CD4-positive, alpha-beta T cell treated with Interleukin-15 for 1 hour (primary cell): ENCODE results near the gene NUDT16.

Source experiments
- DNase-seq: peaks from one replicate; pipeline ENCODE4 v3.0.0-alpha.2; 2020

Gene NUDT16

DNA sequence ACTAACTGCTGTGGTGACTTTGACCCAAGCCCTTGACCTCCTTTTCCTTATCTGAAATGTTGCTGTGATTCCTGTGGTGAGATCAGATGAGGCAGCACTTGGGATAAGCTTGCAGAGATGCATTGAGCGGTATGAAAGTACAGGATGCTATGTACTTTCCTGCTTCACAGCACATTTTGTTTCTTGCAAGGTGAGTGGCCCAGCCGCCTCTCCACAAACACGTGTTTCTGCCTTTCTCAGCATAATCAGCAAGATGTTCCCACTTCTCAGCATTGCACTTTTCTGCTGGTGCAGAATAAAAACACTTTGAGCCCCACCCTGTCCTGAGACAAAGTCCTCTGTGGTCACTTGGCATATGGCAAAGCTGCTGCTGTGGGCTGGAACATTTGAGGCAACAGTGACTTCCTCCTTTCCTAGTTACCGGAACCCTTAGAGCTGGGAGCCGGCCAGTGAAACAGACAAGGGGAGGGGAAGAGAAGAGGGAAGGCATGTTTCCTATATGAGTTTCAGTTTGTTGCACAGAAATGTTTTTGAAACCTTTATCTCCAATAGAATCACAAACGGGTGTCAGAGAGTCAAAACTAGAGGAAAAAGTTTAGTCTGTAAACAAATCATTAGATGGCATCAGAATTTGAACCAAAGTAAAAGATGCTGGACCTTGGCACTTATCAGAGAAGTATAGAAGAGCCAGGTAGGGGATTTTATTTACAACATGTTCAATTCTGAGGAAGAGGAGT, 5.0 kb downstream of the NUDT16 start:
- DNase-seq: peak; percentile 37

GRCh38 chr3:131387796-131388489, 6.4 kb downstream of the NUDT16 start:
- DNase-seq: no peak

- DNase-seq: no peak
These were observed 6.9 kb downstream of the NUDT16 start for GRCh38 chr3:131388490-131388799.

- DNase-seq: no peak
These were observed 8.8 kb downstream of the NUDT16 start for GRCh38 chr3:131390331-131390730.

DNA sequence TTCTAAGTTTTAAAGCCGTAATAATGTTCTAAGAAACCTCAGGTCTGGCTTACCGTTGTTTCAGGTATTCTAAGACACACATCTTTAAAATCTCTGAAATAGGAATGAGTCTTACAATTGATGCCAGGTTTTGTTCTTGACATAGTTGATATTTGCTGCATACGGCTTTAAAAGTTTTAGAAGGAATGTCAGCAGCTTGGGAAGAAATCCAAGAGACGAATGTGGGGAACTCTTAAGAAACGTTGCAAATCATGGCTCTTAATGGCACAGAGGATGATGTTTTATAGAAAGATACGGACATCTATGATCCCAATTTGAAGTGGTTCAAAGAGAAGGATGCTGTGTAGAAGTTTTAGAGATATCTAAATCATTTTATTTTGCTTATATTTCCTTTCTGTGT, 11.5 kb downstream of the NUDT16 start:
- DNase-seq: no peak

DNA sequence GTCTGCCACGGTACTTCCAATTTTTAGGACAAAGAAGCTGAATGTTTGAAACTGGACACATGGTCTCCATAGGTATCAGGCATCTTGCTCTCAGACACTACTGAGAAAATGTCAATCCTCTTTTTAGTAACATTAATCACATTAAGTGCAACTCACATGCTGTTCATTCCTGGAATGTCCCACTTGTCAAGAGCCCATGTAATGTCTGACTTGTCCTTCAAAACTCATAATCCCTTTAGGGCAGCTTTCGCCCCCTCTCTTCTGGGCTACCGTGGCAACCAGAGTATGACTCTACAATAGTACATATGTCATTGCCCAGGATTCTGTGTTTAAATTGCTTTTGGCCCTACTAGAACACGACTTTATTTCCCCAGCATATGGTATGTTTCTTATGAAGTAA, 12.3 kb downstream of the NUDT16 start:
- no peak for DNase-seq

- no peak for DNase-seq
These were observed 12.8 kb downstream of the NUDT16 start for GRCh38 chr3:131394400-131394799.

- DNase-seq: no peak
These were observed 14.6 kb downstream of the NUDT16 start for GRCh38 chr3:131396170-131396569.

- no peak for DNase-seq
These were observed 16.3 kb downstream of the NUDT16 start for GRCh38 chr3:131397889-131398288.

DNA sequence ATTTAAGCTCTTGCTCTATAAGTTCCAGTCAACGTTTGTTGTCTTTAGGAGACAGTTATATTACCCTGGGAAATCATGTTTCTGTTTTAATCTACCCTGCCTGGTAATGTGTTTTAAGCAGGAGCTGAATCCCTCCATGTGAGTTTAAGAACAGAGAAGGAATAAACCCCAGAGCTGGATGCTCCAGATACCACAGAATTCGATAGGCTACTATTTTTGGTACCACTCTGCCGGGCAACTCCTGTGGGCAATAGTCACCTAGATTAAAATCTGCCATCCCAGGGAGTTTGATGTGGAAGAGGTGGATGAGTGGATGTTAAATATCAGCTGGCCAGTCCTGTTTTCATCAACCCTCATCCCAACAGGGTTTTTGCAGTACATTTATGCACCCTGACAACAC, 20.4 kb downstream of the NUDT16 start:
- no peak for DNase-seq

- DNase-seq: no peak
These were observed 20.9 kb downstream of the NUDT16 start for GRCh38 chr3:131402391-131403039.

- DNase-seq: no peak
These were observed 21.8 kb downstream of the NUDT16 start for GRCh38 chr3:131403216-131403895.

DNA sequence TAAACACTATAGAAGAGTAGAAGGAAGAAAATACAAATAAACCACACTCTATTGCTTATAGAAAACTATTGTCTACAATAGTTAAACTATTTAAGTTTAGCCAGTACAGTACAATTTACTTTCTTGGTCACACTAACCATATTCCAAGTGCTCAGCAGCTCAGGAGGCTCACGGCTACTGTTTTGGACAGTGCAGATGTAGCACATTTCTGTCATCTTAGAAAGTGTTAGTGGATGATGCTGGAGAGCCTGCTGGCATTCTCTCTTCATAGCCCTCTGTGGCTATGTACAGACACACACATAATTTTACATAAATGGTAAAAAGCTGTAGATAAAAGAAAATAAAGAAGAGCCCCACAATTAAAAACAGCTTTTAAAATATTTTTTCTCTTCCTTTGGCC, 23.8 kb downstream of the NUDT16 start:
- DNase-seq: no peak

DNA sequence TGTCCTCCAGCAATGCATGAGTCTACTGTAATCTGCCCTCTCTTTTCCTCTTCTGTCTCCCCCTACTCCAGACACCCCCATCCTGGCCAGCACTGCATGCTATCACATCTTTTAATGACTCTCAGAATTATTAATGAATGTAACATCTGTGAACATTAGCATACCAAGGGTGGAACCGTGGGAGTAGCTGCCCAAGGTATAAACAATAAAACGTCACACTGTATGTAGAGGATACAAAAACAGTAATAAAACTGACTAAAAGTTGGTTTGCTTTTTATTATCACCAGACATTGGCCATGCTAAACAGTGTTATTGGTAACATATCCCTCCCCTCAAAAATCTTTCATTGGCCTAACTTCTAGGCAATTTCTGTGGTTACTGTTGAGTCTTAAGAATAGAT, 24.7 kb downstream of the NUDT16 start:
- DNase-seq: no peak

DNA sequence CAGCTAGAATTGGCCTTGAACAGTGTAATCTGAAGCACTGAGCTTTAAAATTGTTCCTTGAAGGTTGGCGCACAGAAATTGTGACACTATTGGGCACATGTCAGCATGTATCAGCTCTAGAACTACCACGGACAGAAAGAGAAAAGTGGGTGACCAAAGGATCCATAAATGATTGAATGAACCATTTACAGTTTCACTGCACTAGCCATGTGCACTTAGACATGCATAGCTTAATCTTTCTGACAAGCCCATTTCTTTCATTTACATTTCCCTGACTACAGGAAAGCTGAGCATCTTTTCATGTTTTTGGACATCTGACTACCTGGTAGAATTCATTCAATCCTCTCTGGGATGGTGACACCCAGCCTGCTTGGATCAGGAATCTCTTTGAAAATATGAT, 36.2 kb downstream of the NUDT16 start:
- DNase-seq: no peak

GRCh38 chr3:131421301-131421700, 39.7 kb downstream of the NUDT16 start:
- no peak for DNase-seq

- DNase-seq: no peak
These were observed 40.5 kb downstream of the NUDT16 start for GRCh38 chr3:131421957-131422498.

GRCh38 chr3:131427226-131427625, 45.7 kb downstream of the NUDT16 start:
- DNase-seq: no peak

- no peak for DNase-seq
These were observed 50.2 kb downstream of the NUDT16 start for GRCh38 chr3:131431754-131432153.

GRCh38 chr3:131432441-131432840, 50.9 kb downstream of the NUDT16 start:
- DNase-seq: no peak

- DNase-seq: no peak
These were observed 53.4 kb downstream of the NUDT16 start for GRCh38 chr3:131435000-131435399.
